ENCODE measurements around the gene TRAPPC3.
"Not testable (repeated sequence)": the region's sequence is repeated elsewhere in the genome, so short reads cannot be mapped to it uniquely, and the experiment has no call there.

The TRAPPC3 gene

GRCh38 chr1:36165145-36165544 lies 15.9 kb upstream of the TRAPPC3 start:
- DNase-seq (ENCODE audit: low read depth, low spot score): no peak
- no CpG with 5 or more reads among the region's 1 CpG for WGBS (ENCODE audit: insufficient coverage, insufficient read length)
- H3K27ac ChIP-seq (ENCODE audit: low read length): no peak overlapping the region
- H3K4me1 ChIP-seq (ENCODE audit: control insufficient read depth, insufficient read depth, low read length): no peaks in the 10 kb centered on the region
- H3K27me3 ChIP-seq (ENCODE audit: control insufficient read depth, insufficient read depth, low read length): no peaks in the 10 kb centered on the region
- H3K4me3 ChIP-seq (ENCODE audit: low read length): no peak overlapping the region
- H3K36me3 ChIP-seq (ENCODE audit: control insufficient read depth, insufficient read depth, low read length): no peaks in the 10 kb centered on the region
- H3K9me3 ChIP-seq (ENCODE audit: control insufficient read depth, insufficient read depth, low read length): no peaks in the 10 kb centered on the region

GRCh38 chr1:36164361-36164760 lies 15.1 kb upstream of the TRAPPC3 start:
- no peaks in the 10 kb centered on the region for H3K36me3 ChIP-seq (ENCODE audit: control insufficient read depth, insufficient read depth, low read length)
- DNase-seq (ENCODE audit: low read depth, low spot score): no peak
- WGBS (ENCODE audit: insufficient coverage, insufficient read length): no CpG with 5 or more reads among the region's 2 CpGs
- H3K4me1 ChIP-seq (ENCODE audit: control insufficient read depth, insufficient read depth, low read length): 0 out of 2 replicates have a peak, but pooled peaks cover 1% of the 10 kb centered on the region
- no peaks in the 10 kb centered on the region for H3K27me3 ChIP-seq (ENCODE audit: control insufficient read depth, insufficient read depth, low read length)
- no peak overlapping the region for H3K27ac ChIP-seq (ENCODE audit: low read length)
- H3K9me3 ChIP-seq (ENCODE audit: control insufficient read depth, insufficient read depth, low read length): no peaks in the 10 kb centered on the region
- no peak overlapping the region for H3K4me3 ChIP-seq (ENCODE audit: low read length)

- DNase-seq (ENCODE audit: low read depth, low spot score): no peak
- Histone ChIP-seq H3K36me3 (ENCODE audit: control insufficient read depth, insufficient read depth, low read length) (no peaks in the 10 kb centered on the region), H3K27me3 (ENCODE audit: control insufficient read depth, insufficient read depth, low read length) (no peaks in the 10 kb centered on the region), H3K4me1 (ENCODE audit: control insufficient read depth, insufficient read depth, low read length) (0 out of 2 replicates have a peak, but pooled peaks cover 1% of the 10 kb centered on the region), H3K4me3 (ENCODE audit: low read length) (no peak overlapping the region), H3K9me3 (ENCODE audit: control insufficient read depth, insufficient read depth, low read length) (no peaks in the 10 kb centered on the region), H3K27ac (ENCODE audit: low read length) (no peak overlapping the region)
These were observed 14.1 kb upstream of the TRAPPC3 start for GRCh38 chr1:36163426-36163825.

GRCh38 chr1:36162680-36163239 lies 13.5 kb upstream of the TRAPPC3 start:
- no CpG with 5 or more reads among the region's 1 CpG for WGBS (ENCODE audit: insufficient coverage, insufficient read length)
- Histone ChIP-seq H3K4me3 (ENCODE audit: low read length) (no peak overlapping the region), H3K4me1 (ENCODE audit: control insufficient read depth, insufficient read depth, low read length) (0 out of 2 replicates have a peak, but pooled peaks cover 1% of the 10 kb centered on the region), H3K36me3 (ENCODE audit: control insufficient read depth, insufficient read depth, low read length) (no peaks in the 10 kb centered on the region), H3K27ac (ENCODE audit: low read length) (no peak overlapping the region), H3K27me3 (ENCODE audit: control insufficient read depth, insufficient read depth, low read length) (no peaks in the 10 kb centered on the region), H3K9me3 (ENCODE audit: control insufficient read depth, insufficient read depth, low read length) (no peaks in the 10 kb centered on the region)
- no peak for DNase-seq (ENCODE audit: low read depth, low spot score)

GRCh38 chr1:36161641-36162531 lies 12.6 kb upstream of the TRAPPC3 start:
- Histone ChIP-seq H3K4me1 (ENCODE audit: control insufficient read depth, insufficient read depth, low read length) (peaks cover 4% of the 10 kb centered on the region; the same call in 1 of the 2 replicates), H3K9me3 (ENCODE audit: control insufficient read depth, insufficient read depth, low read length) (no peaks in the 10 kb centered on the region), H3K27ac (ENCODE audit: low read length) (no peak overlapping the region), H3K4me3 (ENCODE audit: low read length) (no peak overlapping the region), H3K36me3 (ENCODE audit: control insufficient read depth, insufficient read depth, low read length) (no peaks in the 10 kb centered on the region), H3K27me3 (ENCODE audit: control insufficient read depth, insufficient read depth, low read length) (no peaks in the 10 kb centered on the region)
- WGBS (ENCODE audit: insufficient coverage, insufficient read length): no CpG with 5 or more reads among the region's 14 CpGs
- no peak for DNase-seq (ENCODE audit: low read depth, low spot score)

- DNase-seq (ENCODE audit: low read depth, low spot score): no peak
- Histone ChIP-seq H3K36me3 (ENCODE audit: control insufficient read depth, insufficient read depth, low read length) (no peaks in the 10 kb centered on the region), H3K27ac (ENCODE audit: low read length) (no peak overlapping the region), H3K4me1 (ENCODE audit: control insufficient read depth, insufficient read depth, low read length) (peaks cover 4% of the 10 kb centered on the region; the same call in 1 of the 2 replicates), H3K4me3 (ENCODE audit: low read length) (peak overlapping the region; percentile 45; the same call in 1 of the 2 replicates), H3K27me3 (ENCODE audit: control insufficient read depth, insufficient read depth, low read length) (no peaks in the 10 kb centered on the region), H3K9me3 (ENCODE audit: control insufficient read depth, insufficient read depth, low read length) (no peaks in the 10 kb centered on the region)
- WGBS (ENCODE audit: insufficient coverage, insufficient read length): no CpG with 5 or more reads among the region's 12 CpGs
These were observed 11.7 kb upstream of the TRAPPC3 start for GRCh38 chr1:36160949-36161485.

- Histone ChIP-seq H3K27ac (ENCODE audit: low read length) (no peak overlapping the region), H3K4me3 (ENCODE audit: low read length) (no peak overlapping the region), H3K9me3 (ENCODE audit: control insufficient read depth, insufficient read depth, low read length) (no peaks in the 10 kb centered on the region), H3K27me3 (ENCODE audit: control insufficient read depth, insufficient read depth, low read length) (no peaks in the 10 kb centered on the region), H3K36me3 (ENCODE audit: control insufficient read depth, insufficient read depth, low read length) (no peaks in the 10 kb centered on the region), H3K4me1 (ENCODE audit: control insufficient read depth, insufficient read depth, low read length) (peaks cover 4% of the 10 kb centered on the region; the same call in 1 of the 2 replicates)
- DNase-seq (ENCODE audit: low read depth, low spot score): no peak
- no CpG with 5 or more reads among the region's 4 CpGs for WGBS (ENCODE audit: insufficient coverage, insufficient read length)
These were observed 11.2 kb upstream of the TRAPPC3 start for GRCh38 chr1:36160388-36160948.

GRCh38 chr1:36159614-36160387 lies 10.5 kb upstream of the TRAPPC3 start:
- Histone ChIP-seq H3K27me3 (ENCODE audit: control insufficient read depth, insufficient read depth, low read length) (peaks cover 3% of the 10 kb centered on the region; the same call in 1 of the 2 replicates), H3K27ac (ENCODE audit: low read length) (no peak overlapping the region), H3K36me3 (ENCODE audit: control insufficient read depth, insufficient read depth, low read length) (no peaks in the 10 kb centered on the region), H3K4me1 (ENCODE audit: control insufficient read depth, insufficient read depth, low read length) (peaks cover 6% of the 10 kb centered on the region; the same call in 1 of the 2 replicates), H3K4me3 (ENCODE audit: low read length) (no peak overlapping the region), H3K9me3 (ENCODE audit: control insufficient read depth, insufficient read depth, low read length) (no peaks in the 10 kb centered on the region)
- no CpG with 5 or more reads among the region's 10 CpGs for WGBS (ENCODE audit: insufficient coverage, insufficient read length)
- DNase-seq (ENCODE audit: low read depth, low spot score): no peak

- H3K36me3 ChIP-seq (ENCODE audit: control insufficient read depth, insufficient read depth, low read length); H3K27ac ChIP-seq (ENCODE audit: low read length); DNase-seq (ENCODE audit: low read depth, low spot score); H3K9me3 ChIP-seq (ENCODE audit: control insufficient read depth, insufficient read depth, low read length); H3K4me1 ChIP-seq (ENCODE audit: control insufficient read depth, insufficient read depth, low read length); H3K4me3 ChIP-seq (ENCODE audit: low read length): not testable (repeated sequence)
- H3K27me3 ChIP-seq (ENCODE audit: control insufficient read depth, insufficient read depth, low read length): peaks cover 10% of the 10 kb centered on the region; the same call in 1 of the 2 replicates
- no CpG with 5 or more reads among the region's 10 CpGs for WGBS (ENCODE audit: insufficient coverage, insufficient read length)
These were observed 9.6 kb upstream of the TRAPPC3 start for GRCh38 chr1:36158827-36159252.

All from iPS DF 6.9 (cell line).